ENCODE measurements around the gene DAZAP2. TPM values are rescaled to one million over a fixed set of nuclear protein-coding genes. Genes with fewer than 3 reads are reported as not detected.

The DAZAP2 gene
- total and polyA plus RNA-seq, 9 of the 15 experiments (the other 6 are each of a cell fraction or from before 2014, with no cell fraction given) = 116 to 668 (median 227) TPM

DNA sequence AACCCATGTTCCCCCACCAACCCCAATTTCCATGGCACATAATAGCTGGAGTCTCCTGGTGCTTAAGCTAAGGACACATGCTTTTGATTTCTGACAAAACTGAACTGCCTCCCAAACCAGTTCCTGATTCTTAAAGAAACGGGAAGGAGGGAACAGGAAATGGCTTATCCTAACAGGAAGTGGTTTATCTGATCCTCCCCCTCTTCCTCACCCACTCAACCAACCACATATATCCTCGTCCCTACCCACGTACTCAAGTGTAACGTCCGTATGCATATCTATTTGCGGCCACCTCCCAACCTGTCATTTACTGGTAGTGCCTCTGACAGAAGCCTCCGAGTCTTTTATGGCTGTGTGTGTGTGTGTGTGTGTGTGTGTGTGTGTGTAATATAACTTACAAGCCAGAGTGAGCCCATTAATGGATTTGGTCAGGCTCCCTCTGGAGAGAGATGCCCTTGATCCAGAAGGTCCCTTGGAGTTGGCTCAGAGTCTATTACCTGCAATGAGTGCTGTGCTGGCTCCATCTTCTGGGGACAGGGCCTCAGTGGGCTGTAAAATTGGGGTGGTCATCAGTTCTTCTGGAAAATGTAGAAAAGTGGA lies 7.7 kb downstream of the DAZAP2 start (continued):
- TF ChIP-seq, protein P1, sequence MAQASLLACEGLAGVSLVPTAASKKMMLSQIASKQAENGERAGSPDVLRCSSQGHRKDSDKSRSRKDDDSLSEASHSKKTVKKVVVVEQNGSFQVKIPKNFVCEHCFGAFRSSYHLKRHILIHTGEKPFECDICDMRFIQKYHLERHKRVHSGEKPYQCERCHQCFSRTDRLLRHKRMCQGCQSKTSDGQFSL (CRISPR knock-in tag; IDR thresholded peaks at IDR 0.05) = no peak
- TF ChIP-seq, protein P1 (tag; IDR thresholded peaks at IDR 0.05) = no peak
- TF ChIP-seq, protein P2, sequence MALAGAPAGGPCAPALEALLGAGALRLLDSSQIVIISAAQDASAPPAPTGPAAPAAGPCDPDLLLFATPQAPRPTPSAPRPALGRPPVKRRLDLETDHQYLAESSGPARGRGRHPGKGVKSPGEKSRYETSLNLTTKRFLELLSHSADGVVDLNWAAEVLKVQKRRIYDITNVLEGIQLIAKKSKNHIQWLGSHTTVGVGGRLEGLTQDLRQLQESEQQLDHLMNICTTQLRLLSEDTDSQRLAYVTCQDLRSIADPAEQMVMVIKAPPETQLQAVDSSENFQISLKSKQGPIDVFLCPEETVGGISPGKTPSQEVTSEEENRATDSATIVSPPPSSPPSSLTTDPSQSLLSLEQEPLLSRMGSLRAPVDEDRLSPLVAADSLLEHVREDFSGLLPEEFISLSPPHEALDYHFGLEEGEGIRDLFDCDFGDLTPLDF (CRISPR knock-in tag; IDR thresholded peaks at IDR 0.05) = no peak
- TF ChIP-seq FOXM1 (IDR thresholded peaks at IDR 0.05; ENCODE audit: low read depth) = no peak
- no peak for TF ChIP-seq FOXM1 (CRISPR knock-in tag; IDR thresholded peaks at IDR 0.05; ENCODE audit: low read depth)
- TF ChIP-seq ATF7 (IDR thresholded peaks at IDR 0.05) = peak; percentile 41; the same call in 1 of the 2 replicates
- TF ChIP-seq, protein P3, sequence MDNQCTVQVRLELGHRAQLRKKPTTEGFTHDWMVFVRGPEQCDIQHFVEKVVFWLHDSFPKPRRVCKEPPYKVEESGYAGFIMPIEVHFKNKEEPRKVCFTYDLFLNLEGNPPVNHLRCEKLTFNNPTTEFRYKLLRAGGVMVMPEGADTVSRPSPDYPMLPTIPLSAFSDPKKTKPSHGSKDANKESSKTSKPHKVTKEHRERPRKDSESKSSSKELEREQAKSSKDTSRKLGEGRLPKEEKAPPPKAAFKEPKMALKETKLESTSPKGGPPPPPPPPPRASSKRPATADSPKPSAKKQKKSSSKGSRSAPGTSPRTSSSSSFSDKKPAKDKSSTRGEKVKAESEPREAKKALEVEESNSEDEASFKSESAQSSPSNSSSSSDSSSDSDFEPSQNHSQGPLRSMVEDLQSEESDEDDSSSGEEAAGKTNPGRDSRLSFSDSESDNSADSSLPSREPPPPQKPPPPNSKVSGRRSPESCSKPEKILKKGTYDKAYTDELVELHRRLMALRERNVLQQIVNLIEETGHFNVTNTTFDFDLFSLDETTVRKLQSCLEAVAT (IDR thresholded peaks at IDR 0.05) = peak in 1 of 2 experiments; percentile 70; a peak in 2 of 4 replicates
- TF ChIP-seq, protein P4, sequence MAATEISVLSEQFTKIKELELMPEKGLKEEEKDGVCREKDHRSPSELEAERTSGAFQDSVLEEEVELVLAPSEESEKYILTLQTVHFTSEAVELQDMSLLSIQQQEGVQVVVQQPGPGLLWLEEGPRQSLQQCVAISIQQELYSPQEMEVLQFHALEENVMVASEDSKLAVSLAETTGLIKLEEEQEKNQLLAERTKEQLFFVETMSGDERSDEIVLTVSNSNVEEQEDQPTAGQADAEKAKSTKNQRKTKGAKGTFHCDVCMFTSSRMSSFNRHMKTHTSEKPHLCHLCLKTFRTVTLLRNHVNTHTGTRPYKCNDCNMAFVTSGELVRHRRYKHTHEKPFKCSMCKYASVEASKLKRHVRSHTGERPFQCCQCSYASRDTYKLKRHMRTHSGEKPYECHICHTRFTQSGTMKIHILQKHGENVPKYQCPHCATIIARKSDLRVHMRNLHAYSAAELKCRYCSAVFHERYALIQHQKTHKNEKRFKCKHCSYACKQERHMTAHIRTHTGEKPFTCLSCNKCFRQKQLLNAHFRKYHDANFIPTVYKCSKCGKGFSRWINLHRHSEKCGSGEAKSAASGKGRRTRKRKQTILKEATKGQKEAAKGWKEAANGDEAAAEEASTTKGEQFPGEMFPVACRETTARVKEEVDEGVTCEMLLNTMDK (IDR thresholded peaks at IDR 0.05; ENCODE audit: borderline replicate concordance, insufficient read depth, low read depth, low read length, poor library complexity, severe bottlenecking) = no peak
- TF ChIP-seq, protein P5, sequence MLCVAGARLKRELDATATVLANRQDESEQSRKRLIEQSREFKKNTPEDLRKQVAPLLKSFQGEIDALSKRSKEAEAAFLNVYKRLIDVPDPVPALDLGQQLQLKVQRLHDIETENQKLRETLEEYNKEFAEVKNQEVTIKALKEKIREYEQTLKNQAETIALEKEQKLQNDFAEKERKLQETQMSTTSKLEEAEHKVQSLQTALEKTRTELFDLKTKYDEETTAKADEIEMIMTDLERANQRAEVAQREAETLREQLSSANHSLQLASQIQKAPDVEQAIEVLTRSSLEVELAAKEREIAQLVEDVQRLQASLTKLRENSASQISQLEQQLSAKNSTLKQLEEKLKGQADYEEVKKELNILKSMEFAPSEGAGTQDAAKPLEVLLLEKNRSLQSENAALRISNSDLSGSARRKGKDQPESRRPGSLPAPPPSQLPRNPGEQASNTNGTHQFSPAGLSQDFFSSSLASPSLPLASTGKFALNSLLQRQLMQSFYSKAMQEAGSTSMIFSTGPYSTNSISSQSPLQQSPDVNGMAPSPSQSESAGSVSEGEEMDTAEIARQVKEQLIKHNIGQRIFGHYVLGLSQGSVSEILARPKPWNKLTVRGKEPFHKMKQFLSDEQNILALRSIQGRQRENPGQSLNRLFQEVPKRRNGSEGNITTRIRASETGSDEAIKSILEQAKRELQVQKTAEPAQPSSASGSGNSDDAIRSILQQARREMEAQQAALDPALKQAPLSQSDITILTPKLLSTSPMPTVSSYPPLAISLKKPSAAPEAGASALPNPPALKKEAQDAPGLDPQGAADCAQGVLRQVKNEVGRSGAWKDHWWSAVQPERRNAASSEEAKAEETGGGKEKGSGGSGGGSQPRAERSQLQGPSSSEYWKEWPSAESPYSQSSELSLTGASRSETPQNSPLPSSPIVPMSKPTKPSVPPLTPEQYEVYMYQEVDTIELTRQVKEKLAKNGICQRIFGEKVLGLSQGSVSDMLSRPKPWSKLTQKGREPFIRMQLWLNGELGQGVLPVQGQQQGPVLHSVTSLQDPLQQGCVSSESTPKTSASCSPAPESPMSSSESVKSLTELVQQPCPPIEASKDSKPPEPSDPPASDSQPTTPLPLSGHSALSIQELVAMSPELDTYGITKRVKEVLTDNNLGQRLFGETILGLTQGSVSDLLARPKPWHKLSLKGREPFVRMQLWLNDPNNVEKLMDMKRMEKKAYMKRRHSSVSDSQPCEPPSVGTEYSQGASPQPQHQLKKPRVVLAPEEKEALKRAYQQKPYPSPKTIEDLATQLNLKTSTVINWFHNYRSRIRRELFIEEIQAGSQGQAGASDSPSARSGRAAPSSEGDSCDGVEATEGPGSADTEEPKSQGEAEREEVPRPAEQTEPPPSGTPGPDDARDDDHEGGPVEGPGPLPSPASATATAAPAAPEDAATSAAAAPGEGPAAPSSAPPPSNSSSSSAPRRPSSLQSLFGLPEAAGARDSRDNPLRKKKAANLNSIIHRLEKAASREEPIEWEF (CRISPR knock-in tag; IDR thresholded peaks at IDR 0.05) = 0 out of 2 replicates have a peak, but pooled peaks have one; percentile 58
- peak in 1 of 2 experiments; percentile 67; a peak in 1 of 4 replicates for TF ChIP-seq SRF (CRISPR knock-in tag; IDR thresholded peaks at IDR 0.05)
- TF ChIP-seq MAZ (CRISPR knock-in tag; conservative IDR thresholded peaks at IDR 0.05 in 1 of 2, IDR thresholded peaks at IDR 0.05 in 1 of 2) = 0 out of 4 replicates have a peak, but pooled peaks of 1 of the 2 experiments have one; percentile 74
- TF ChIP-seq ZNF184 (CRISPR knock-in tag; IDR thresholded peaks at IDR 0.05) = no peak
- TF ChIP-seq SREBF1 (IDR thresholded peaks at IDR 0.05; ENCODE audit: borderline replicate concordance, low read depth, low read length) = no peak

Measured in K562 (cell line).